HepG2 (cell line): ENCODE data around the gene CTNNBL1. TPM values are rescaled to one million over a fixed set of nuclear protein-coding genes. Genes with fewer than 3 reads are reported as not detected.

Source experiments
- ATF6 ChIP-seq: sonication (generic); formaldehyde crosslinking; conservative IDR thresholded peaks from 2 replicates; pipeline ENCODE4 v1.4.0; 2020; ENCODE audit warnings: missing genetic modification reagents
- CHD2 ChIP-seq: IDR thresholded peaks from 2 replicates; pipeline ENCODE4 v1.6.1; 2011; ENCODE audit warnings: low read depth, low read length, improper control_type of control experiment
- FOXA1 ChIP-seq, 2 experiments: fragments of 450-650 bp in 1 of 2; sonication (generic) in 1 of 2; formaldehyde crosslinking in 1 of 2; IDR thresholded peaks; 2 replicates each; pipeline versions ENCODE4 v1.4.0 to v1.6.1; 2016 to 2020; ENCODE audit warnings: missing genetic modification reagents in 1 of 2
- HMG20A ChIP-seq: IDR thresholded peaks from 2 replicates; pipeline ENCODE4 v1.6.1; 2016; ENCODE audit warnings: borderline replicate concordance
- HMGXB3 ChIP-seq: sonication (generic); formaldehyde crosslinking; IDR thresholded peaks from 2 replicates; pipeline ENCODE4 v1.4.0; 2020; ENCODE audit warnings: missing genetic modification reagents, borderline replicate concordance
- HOMEZ ChIP-seq: IDR thresholded peaks from 2 replicates; pipeline ENCODE4 v1.6.1; 2016; ENCODE audit warnings: low read depth
- SOX5 ChIP-seq: IDR thresholded peaks from 2 replicates; pipeline ENCODE4 v1.6.1; 2016; ENCODE audit warnings: borderline replicate concordance
- STAT5B ChIP-seq: sonication (generic); formaldehyde crosslinking; IDR thresholded peaks from 2 replicates; pipeline ENCODE4 v1.4.0; 2020; ENCODE audit warnings: missing genetic modification reagents
- ZBTB7A ChIP-seq: sonication (generic); formaldehyde crosslinking; IDR thresholded peaks from 2 replicates; pipeline ENCODE4 v1.8.0; 2022; ENCODE audit warnings: mild to moderate bottlenecking, missing genetic modification reagents
- ZMAT3 ChIP-seq: sonication (generic); formaldehyde crosslinking; conservative IDR thresholded peaks from 2 replicates; pipeline ENCODE4 v1.7.0; 2021; ENCODE audit warnings: missing genetic modification reagents
- ZNF318 ChIP-seq: sonication (generic); formaldehyde crosslinking; IDR thresholded peaks from 2 replicates; pipeline ENCODE4 v1.4.0; 2020; ENCODE audit warnings: mild to moderate bottlenecking, missing genetic modification reagents
- ZNF550 ChIP-seq: sonication (generic); formaldehyde crosslinking; IDR thresholded peaks from 2 replicates; pipeline ENCODE4 v1.4.0; 2020; ENCODE audit warnings: mild to moderate bottlenecking, missing genetic modification reagents, borderline replicate concordance
- polyA plus RNA-seq, 8 experiments: library from polyadenylated mRNA; depleted of rRNA in 3 of 8; stranded (reverse) in 7 of 8; unstranded in 1 of 8; fragments of >200 nt; fragmentation: Illumina TruSeq in 4 of 8; extraction: Trizol in 4 of 8; gene quantifications; 2 replicates each; pipeline versions ENCODE4 v1.2.1 to v1.2.3, GENCODE V29; 2011 to 2016; ENCODE audit warnings: low read depth in 4 of 8, missing spikeins in 1 of 8, mixed read lengths in 1 of 8; ENCODE audit not compliant: insufficient read depth in 1 of 8
- total RNA-seq, 5 experiments: library from RNA; depleted of rRNA; stranded (reverse); fragments of >200 nt; fragmentation: Illumina TruSeq; extraction: Trizol; gene quantifications; 2 replicates each; pipeline ENCODE4 v1.2.3, GENCODE V29; 2016; ENCODE audit warnings: low read depth in 1 of 5

The CTNNBL1 gene
- total and polyA plus RNA-seq, 2 of the 13 experiments (the other 11 are each of a cell fraction or from before 2014, with no cell fraction given), result 49.3 to 94.6 TPM

DNA sequence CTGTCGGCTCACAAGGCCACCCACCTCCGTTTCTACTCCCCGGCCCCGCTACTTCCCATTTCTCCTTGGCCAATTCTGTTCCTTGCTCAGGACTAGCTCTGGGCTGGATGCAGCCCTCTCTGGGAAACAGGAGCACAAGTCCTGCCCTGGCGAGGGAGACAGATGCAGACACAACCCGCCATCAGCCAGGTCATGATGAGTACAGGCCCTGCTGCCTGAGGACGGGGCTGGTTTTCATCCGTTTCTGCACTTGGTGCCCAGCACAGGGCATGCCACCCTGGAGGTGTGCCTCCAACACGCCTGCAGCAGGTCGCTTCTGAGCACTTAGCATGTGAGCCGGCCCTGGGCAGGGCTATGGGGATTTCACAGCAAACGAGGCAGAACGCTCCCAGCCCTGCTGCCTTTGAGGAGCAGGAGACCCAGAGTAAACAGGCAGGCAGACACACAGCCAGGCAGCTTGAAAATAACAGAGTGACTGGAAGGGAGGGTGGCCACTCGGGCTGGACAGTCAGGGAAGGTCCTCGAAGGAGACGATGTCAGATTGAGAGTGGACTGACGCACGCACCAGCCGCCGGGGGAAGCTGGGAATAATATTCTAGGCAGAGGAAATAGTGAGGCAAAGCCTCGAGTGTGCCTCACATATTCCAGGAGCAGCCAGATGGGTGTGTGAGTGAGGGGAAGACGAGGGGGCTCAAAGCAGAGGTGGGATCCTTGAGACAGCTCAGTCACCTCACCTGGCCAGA, 187.9 kb downstream of the CTNNBL1 start (continued):
- TF ChIP-seq HMG20A (CRISPR knock-in tag), result no peak
- TF ChIP-seq CHD2, result no peak
- TF ChIP-seq HMGXB3 (CRISPR knock-in tag), result no peak
- TF ChIP-seq STAT5B (CRISPR knock-in tag), result no peak
- no peak for TF ChIP-seq SOX5
- no peak for TF ChIP-seq ATF6
- TF ChIP-seq FOXA1 (IDR thresholded peaks at IDR 0.05), result no peak
- TF ChIP-seq FOXA1 (CRISPR knock-in tag; IDR thresholded peaks at IDR 0.05), result peak; percentile 60; the same call in 1 of the 2 replicates
- no peak for TF ChIP-seq HOMEZ (CRISPR knock-in tag)
- no peak for TF ChIP-seq ZNF318
- no peak for TF ChIP-seq ZNF550 (CRISPR knock-in tag)
- 0 out of 2 replicates have a peak, but pooled peaks have one; percentile 34 for TF ChIP-seq ZMAT3
- TF ChIP-seq ZBTB7A (CRISPR knock-in tag), result peak; percentile 75; the same call in 1 of the 2 replicates
